ENCODE results near the gene PKP4. TPM values are rescaled to one million over a fixed set of nuclear protein-coding genes. Genes with fewer than 3 reads are reported as not detected.

The PKP4 gene
- total RNA-seq, 1 donor from 2014 or later, result 83.9 TPM

- H3K4me1 ChIP-seq, result no peaks in the 10 kb centered on the region
- Mint-ChIP-seq H3K27ac (no peak overlapping the region), H3K27me3 (ENCODE audit: insufficient read depth, low read depth) (no peaks in the 10 kb centered on the region), H3K9me3 (no peaks in the 10 kb centered on the region), H3K4me3 (no peak overlapping the region), H3K4me1 (no peaks in the 10 kb centered on the region), H3K36me3 (peaks cover 15% of the 10 kb centered on the region)
- H3K27ac ChIP-seq, result no peak overlapping the region
- no peak overlapping the region for H2AFZ ChIP-seq (replicated peaks)
- no peaks in the 10 kb centered on the region for H3K36me3 ChIP-seq
- H3K9ac ChIP-seq, result no peak overlapping the region
- no peaks in the 10 kb centered on the region for H3K79me2 ChIP-seq (ENCODE audit: low read depth)
- no peaks in the 10 kb centered on the region for H3K27me3 ChIP-seq
- peaks cover 4% of the 10 kb centered on the region for H4K20me1 ChIP-seq (ENCODE audit: low read depth)
- TF ChIP-seq CTCF (IDR thresholded peaks at IDR 0.05) (no peak), EZH2 (IDR thresholded peaks at IDR 0.05) (no peak), EZH2phosphoT487 (IDR thresholded peaks at IDR 0.05) (no peak)
- DNase-seq (ENCODE audit: low spot score), result no peak
- no peaks in the 10 kb centered on the region for H3F3A ChIP-seq (ENCODE audit: low read depth)
- no peak overlapping the region for H3K4me2 ChIP-seq
- H3K4me3 ChIP-seq, result no peak overlapping the region
- no peaks in the 10 kb centered on the region for H3K9me3 ChIP-seq (ENCODE audit: low read depth)
These were observed 129.7 kb downstream of the PKP4 start for GRCh38 chr2:158586491-158586890.

- Mint-ChIP-seq H3K4me1 (no peaks in the 10 kb centered on the region), H3K27me3 (ENCODE audit: insufficient read depth, low read depth) (no peaks in the 10 kb centered on the region), H3K9me3 (no peaks in the 10 kb centered on the region), H3K36me3 (peaks cover 6% of the 10 kb centered on the region), H3K4me3 (no peak overlapping the region), H3K27ac (no peak overlapping the region)
- Histone ChIP-seq H3K36me3 (no peaks in the 10 kb centered on the region), H3K27ac (no peak overlapping the region), H3K79me2 (ENCODE audit: low read depth) (no peaks in the 10 kb centered on the region), H3F3A (ENCODE audit: low read depth) (no peaks in the 10 kb centered on the region), H3K9ac (no peak overlapping the region), H3K27me3 (no peaks in the 10 kb centered on the region), H3K4me2 (no peak overlapping the region), H2AFZ (replicated peaks) (no peak overlapping the region), H4K20me1 (ENCODE audit: low read depth) (peaks cover 4% of the 10 kb centered on the region), H3K4me1 (peaks cover 5% of the 10 kb centered on the region), H3K9me3 (ENCODE audit: low read depth) (no peaks in the 10 kb centered on the region), H3K4me3 (no peak overlapping the region)
- TF ChIP-seq EZH2phosphoT487 (IDR thresholded peaks at IDR 0.05), result no peak
- TF ChIP-seq CTCF (IDR thresholded peaks at IDR 0.05), result no peak
- TF ChIP-seq EZH2 (IDR thresholded peaks at IDR 0.05), result no peak
- no peak for DNase-seq (ENCODE audit: low spot score)
These were observed 132.6 kb downstream of the PKP4 start for GRCh38 chr2:158589303-158589702.

GRCh38 chr2:158598862-158599517 is 142.2 kb downstream of the PKP4 start:
- Histone ChIP-seq H3K27me3 (no peaks in the 10 kb centered on the region), H3F3A (ENCODE audit: low read depth) (no peaks in the 10 kb centered on the region), H3K36me3 (no peaks in the 10 kb centered on the region), H4K20me1 (ENCODE audit: low read depth) (peaks cover 10% of the 10 kb centered on the region), H3K79me2 (ENCODE audit: low read depth) (no peaks in the 10 kb centered on the region), H3K9me3 (ENCODE audit: low read depth) (no peaks in the 10 kb centered on the region), H3K27ac (no peak overlapping the region), H3K9ac (no peak overlapping the region), H3K4me3 (no peak overlapping the region), H3K4me1 (peaks cover 8% of the 10 kb centered on the region), H2AFZ (replicated peaks) (no peak overlapping the region), H3K4me2 (no peak overlapping the region)
- Mint-ChIP-seq H3K27me3 (ENCODE audit: insufficient read depth, low read depth) (no peaks in the 10 kb centered on the region), H3K4me1 (no peaks in the 10 kb centered on the region), H3K4me3 (no peak overlapping the region), H3K9me3 (no peaks in the 10 kb centered on the region), H3K36me3 (peaks cover 10% of the 10 kb centered on the region), H3K27ac (no peak overlapping the region)
- DNase-seq (ENCODE audit: low spot score), result no peak
- TF ChIP-seq EZH2phosphoT487 (IDR thresholded peaks at IDR 0.05), result no peak
- TF ChIP-seq EZH2 (IDR thresholded peaks at IDR 0.05), result no peak
- no peak for TF ChIP-seq CTCF (IDR thresholded peaks at IDR 0.05)
